ENCODE data around the gene SUPT7L.
"Not testable (repeated sequence)": the region's sequence is repeated elsewhere in the genome, so short reads cannot be mapped to it uniquely, and the experiment has no call there.

The SUPT7L gene

GRCh38 chr2:27638037-27638637, 25.3 kb downstream of the SUPT7L start:
- no peak for DNase-seq (ENCODE audit: low spot score)

GRCh38 chr2:27636766-27637165, 26.6 kb downstream of the SUPT7L start:
- DNase-seq (ENCODE audit: low spot score) = no peak

- DNase-seq (ENCODE audit: low spot score) = no peak
Observed at GRCh38 chr2:27634291-27634690, 29.1 kb downstream of the SUPT7L start.

GRCh38 chr2:27630257-27630656, 33.2 kb downstream of the SUPT7L start:
- not testable (repeated sequence) for DNase-seq (ENCODE audit: low spot score)

- peak; percentile 88 for DNase-seq (ENCODE audit: low spot score)
Observed at GRCh38 chr2:27628767-27629709, 34.4 kb downstream of the SUPT7L start, which contains the start of the genes CCDC121 and GPN1. CCDC121 (minus strand) TSS chr2:27629012; CDS start chr2:27627799, 1,213 bp downstream. GPN1 (plus strand) TSS chr2:27629050; CDS start chr2:27629059, 9 bp downstream.

GRCh38 chr2:27627963-27628766, 35.2 kb downstream of the SUPT7L start:
- DNase-seq (ENCODE audit: low spot score) = no peak

- DNase-seq (ENCODE audit: low spot score) = not testable (repeated sequence)
Observed at GRCh38 chr2:27626921-27627320, 36.5 kb downstream of the SUPT7L start.

- DNase-seq (ENCODE audit: low spot score) = not testable (repeated sequence)
Observed at GRCh38 chr2:27626323-27626722, 37.1 kb downstream of the SUPT7L start.

GRCh38 chr2:27624943-27625342, 38.5 kb downstream of the SUPT7L start:
- DNase-seq (ENCODE audit: low spot score) = no peak

GRCh38 chr2:27622921-27623384, 40.5 kb downstream of the SUPT7L start:
- no peak for DNase-seq (ENCODE audit: low spot score)

GRCh38 chr2:27621524-27621923, 41.9 kb downstream of the SUPT7L start:
- DNase-seq (ENCODE audit: low spot score) = peak; percentile 12

- no peak for DNase-seq (ENCODE audit: low spot score)
Observed at GRCh38 chr2:27615316-27615715, 48.1 kb downstream of the SUPT7L start.

GRCh38 chr2:27613985-27614384, 49.4 kb downstream of the SUPT7L start:
- DNase-seq (ENCODE audit: low spot score) = no peak

GRCh38 chr2:27606611-27607010, 56.8 kb downstream of the SUPT7L start:
- no peak for DNase-seq (ENCODE audit: low spot score)
